ENCODE results near the gene IPO4. TPM values are rescaled to one million over a fixed set of nuclear protein-coding genes. Genes with fewer than 3 reads are reported as not detected.

The IPO4 gene
- total and polyA plus RNA-seq, 10 of the 15 experiments (the other 5 are each of a cell fraction or from before 2014, with no cell fraction given): 7.8 to 139 (median 37.6) TPM

- TF ChIP-seq IKZF1 (conservative IDR thresholded peaks at IDR 0.05): peak; percentile 90
- TF ChIP-seq ZNF622 (IDR thresholded peaks at IDR 0.05): no peak
- TF ChIP-seq USF1 (IDR thresholded peaks at IDR 0.05; ENCODE audit: borderline replicate concordance, extremely low read length, insufficient read depth, low read depth, low read length): peak; percentile 95
- peak; percentile 91 for TF ChIP-seq PRDM15 (CRISPR knock-in tag; IDR thresholded peaks at IDR 0.05)
- peak; percentile 93 for TF ChIP-seq POLR2AphosphoS2 (IDR thresholded peaks at IDR 0.05; ENCODE audit: low read depth, low read length)
- TF ChIP-seq BMI1 (IDR thresholded peaks at IDR 0.05; ENCODE audit: borderline replicate concordance): no peak
- TF ChIP-seq IRF4 (IDR thresholded peaks at IDR 0.05; ENCODE audit: low read depth, low read length): 0 out of 2 replicates have a peak, but pooled peaks have one; percentile 32
- TF ChIP-seq ZNF384 (IDR thresholded peaks at IDR 0.05; ENCODE audit: borderline replicate concordance, low read depth, low read length): no peak
- peak; percentile 48 for TF ChIP-seq E2F8 (IDR thresholded peaks at IDR 0.05; ENCODE audit: low read depth, partially characterized antibody)
- TF ChIP-seq NFYB (IDR thresholded peaks at IDR 0.05; ENCODE audit: insufficient read depth, low read depth, low read length): peak; percentile 91
- no peak for TF ChIP-seq NFIC (IDR thresholded peaks at IDR 0.05; ENCODE audit: low read depth, low read length)
- TF ChIP-seq BCLAF1 (IDR thresholded peaks at IDR 0.05): no peak
- no peak for TF ChIP-seq BCL11A (IDR thresholded peaks at IDR 0.05; ENCODE audit: low read depth, low read length)
- no peak for TF ChIP-seq EP300 (IDR thresholded peaks at IDR 0.05; ENCODE audit: borderline replicate concordance in 1 of 2, control insufficient read depth in 1 of 2, low read depth in 2 of 2, low read length in 2 of 2)
- no peak for TF ChIP-seq CHD4 (IDR thresholded peaks at IDR 0.05)
- no peak for TF ChIP-seq KDM1A (IDR thresholded peaks at IDR 0.05; ENCODE audit: borderline replicate concordance)
- TF ChIP-seq CEBPB (IDR thresholded peaks at IDR 0.05; ENCODE audit: borderline replicate concordance in 1 of 2, low read depth in 2 of 2, low read length in 2 of 2): no peak
- TF ChIP-seq RB1 (IDR thresholded peaks at IDR 0.05; ENCODE audit: borderline replicate concordance): peak; percentile 82
Measured at GRCh38 chr14:24212924-24213865, 24.6 kb upstream of the IPO4 start, which contains the start of gene CHMP4A (continued).

Data from GM12878 (cell line).